Ishikawa (cell line): Measurements from ENCODE around the gene ARHGAP21.

Experiments
- CEBPB ChIP-seq: IDR thresholded peaks from 2 replicates; pipeline ENCODE4 v1.6.1; 2012
- CREB1 ChIP-seq: IDR thresholded peaks from 2 replicates; pipeline ENCODE4 v1.6.1; 2012; ENCODE audit warnings: low read depth
- EGR1 ChIP-seq: IDR thresholded peaks from 2 replicates; pipeline ENCODE4 v1.6.1; 2012
- EP300 ChIP-seq: IDR thresholded peaks from 2 replicates; pipeline ENCODE4 v1.6.1; 2012; ENCODE audit warnings: borderline replicate concordance
- FOXM1 ChIP-seq: IDR thresholded peaks from 2 replicates; pipeline ENCODE4 v1.6.1; 2012; ENCODE audit warnings: low read depth, borderline replicate concordance
- NFIC ChIP-seq: IDR thresholded peaks from 2 replicates; pipeline ENCODE4 v1.6.1; 2012
- RAD21 ChIP-seq: IDR thresholded peaks from 2 replicates; pipeline ENCODE4 v1.6.1; 2012; ENCODE audit warnings: low read depth
- REST ChIP-seq: IDR thresholded peaks from 2 replicates; pipeline ENCODE4 v1.6.1; 2012; ENCODE audit warnings: low read depth, mild to moderate bottlenecking
- TAF1 ChIP-seq: IDR thresholded peaks from 2 replicates; pipeline ENCODE4 v1.6.1; 2012; ENCODE audit warnings: low read depth, mild to moderate bottlenecking
- TCF12 ChIP-seq: IDR thresholded peaks from 2 replicates; pipeline ENCODE4 v1.6.1; 2012; ENCODE audit warnings: low read depth
- TEAD4 ChIP-seq: IDR thresholded peaks from 2 replicates; pipeline ENCODE4 v1.6.1; 2012
- YY1 ChIP-seq: IDR thresholded peaks from 2 replicates; pipeline ENCODE4 v1.6.1; 2012; ENCODE audit warnings: low read depth
- ZBTB7A ChIP-seq: IDR thresholded peaks from 2 replicates; pipeline ENCODE4 v1.6.1; 2012; ENCODE audit warnings: low read depth
- TF ChIP-seq, protein P1 (sequence below): IDR thresholded peaks from 2 replicates; pipeline ENCODE4 v1.6.1; 2012
- TF ChIP-seq, protein P2 (sequence below): IDR thresholded peaks from 2 replicates; pipeline ENCODE4 v1.6.1; 2012

ARHGAP21 gene

GRCh38 chr10:24723788-24724380 is at the start of gene ARHGAP21:
TSS of gene ARHGAP21 (minus strand) at chr10:24723887. CDS start at chr10:24721899, 1,988 bp downstream.
- TF ChIP-seq EGR1 (peak; percentile 55; the same call in 1 of the 2 replicates), TEAD4 (no peak), ZBTB7A (peak; percentile 33), TCF12 (peak; percentile 11; the same call in 1 of the 2 replicates), FOXM1 (no peak), TAF1 (peak; percentile 39; the same call in 1 of the 2 replicates), CREB1 (no peak), EP300 (no peak), RAD21 (no peak)
- TF ChIP-seq, protein P1, sequence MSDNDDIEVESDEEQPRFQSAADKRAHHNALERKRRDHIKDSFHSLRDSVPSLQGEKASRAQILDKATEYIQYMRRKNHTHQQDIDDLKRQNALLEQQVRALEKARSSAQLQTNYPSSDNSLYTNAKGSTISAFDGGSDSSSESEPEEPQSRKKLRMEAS, result no peak

DNA sequence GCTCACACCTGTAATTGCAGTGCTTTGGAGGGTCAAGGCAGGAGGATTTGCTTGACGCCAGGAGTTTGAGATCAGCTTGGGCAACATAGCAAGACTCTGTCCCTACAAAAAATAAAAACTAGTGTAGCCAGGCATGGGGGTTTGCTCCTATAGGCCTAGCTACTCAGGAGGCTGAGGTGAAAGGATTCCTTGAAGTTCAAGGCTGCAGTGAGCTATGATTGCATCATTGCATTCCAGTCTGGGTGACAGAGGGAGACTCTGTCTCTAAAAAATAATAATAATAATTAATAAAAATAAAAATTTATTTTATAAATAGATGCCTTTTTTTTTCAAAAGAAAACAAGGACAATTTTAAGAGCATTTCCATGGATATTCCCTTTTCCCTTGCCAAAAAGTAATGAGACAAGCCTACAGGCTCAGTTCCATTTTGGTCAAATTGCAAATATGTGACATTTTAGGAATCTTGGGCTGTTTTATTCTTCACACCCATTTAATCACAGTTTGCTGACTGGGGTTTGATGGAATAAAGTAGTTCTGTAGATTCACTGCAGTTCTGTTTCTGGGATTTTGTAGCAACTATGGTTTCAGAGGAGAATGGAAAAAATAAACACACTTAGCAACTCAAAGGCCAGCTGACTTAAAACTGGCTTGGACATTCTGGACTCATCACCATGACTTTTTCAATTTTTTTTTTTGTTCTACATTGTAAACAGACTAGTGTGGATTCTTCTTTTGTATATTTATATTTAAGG is 48.4 kb upstream of the ARHGAP21 start:
- no peak for TF ChIP-seq EGR1
- no peak for TF ChIP-seq RAD21
- TF ChIP-seq TAF1, result no peak
- TF ChIP-seq TEAD4, result no peak
- no peak for TF ChIP-seq NFIC
- TF ChIP-seq, protein P2, sequence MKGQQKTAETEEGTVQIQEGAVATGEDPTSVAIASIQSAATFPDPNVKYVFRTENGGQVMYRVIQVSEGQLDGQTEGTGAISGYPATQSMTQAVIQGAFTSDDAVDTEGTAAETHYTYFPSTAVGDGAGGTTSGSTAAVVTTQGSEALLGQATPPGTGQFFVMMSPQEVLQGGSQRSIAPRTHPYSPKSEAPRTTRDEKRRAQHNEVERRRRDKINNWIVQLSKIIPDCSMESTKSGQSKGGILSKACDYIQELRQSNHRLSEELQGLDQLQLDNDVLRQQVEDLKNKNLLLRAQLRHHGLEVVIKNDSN, result no peak
- no peak for TF ChIP-seq TCF12
- TF ChIP-seq CREB1, result no peak
- no peak for TF ChIP-seq CEBPB
- no peak for TF ChIP-seq REST
- TF ChIP-seq ZBTB7A, result no peak
- TF ChIP-seq YY1, result no peak

DNA sequence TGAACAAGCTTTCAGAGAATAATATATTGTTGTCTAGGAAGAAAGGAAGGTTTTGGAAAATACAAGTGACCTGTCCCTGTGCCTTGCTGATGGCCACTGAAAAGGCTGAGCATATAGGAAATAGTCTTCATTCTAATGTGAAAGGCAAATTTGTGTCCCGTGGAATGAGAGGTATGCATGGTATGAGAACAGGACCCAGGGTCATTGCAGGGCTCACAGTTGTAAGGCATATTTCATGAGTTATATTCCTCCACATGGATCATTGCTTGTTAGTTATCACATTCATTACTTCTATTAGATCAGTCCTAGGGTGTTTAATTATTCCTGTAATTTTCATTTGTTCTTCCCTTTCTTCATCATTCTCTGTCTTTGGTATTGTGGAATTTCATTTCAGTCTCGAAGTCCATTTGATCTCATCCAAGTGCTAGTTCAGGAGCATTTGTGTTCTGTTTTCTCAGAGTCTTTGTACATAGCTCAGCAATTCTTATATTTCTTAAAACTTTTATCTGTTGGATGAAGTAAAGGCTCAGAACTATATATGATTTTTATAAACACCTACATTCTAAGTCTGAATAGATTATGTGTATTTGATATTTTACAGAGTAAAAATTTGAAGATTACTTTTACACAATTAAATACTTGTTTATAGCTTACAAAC is 39.4 kb upstream of the ARHGAP21 start:
- peak; percentile 99 for TF ChIP-seq TEAD4
- TF ChIP-seq ZBTB7A, result no peak
- TF ChIP-seq FOXM1, result no peak
- no peak for TF ChIP-seq NFIC
- no peak for TF ChIP-seq REST

DNA sequence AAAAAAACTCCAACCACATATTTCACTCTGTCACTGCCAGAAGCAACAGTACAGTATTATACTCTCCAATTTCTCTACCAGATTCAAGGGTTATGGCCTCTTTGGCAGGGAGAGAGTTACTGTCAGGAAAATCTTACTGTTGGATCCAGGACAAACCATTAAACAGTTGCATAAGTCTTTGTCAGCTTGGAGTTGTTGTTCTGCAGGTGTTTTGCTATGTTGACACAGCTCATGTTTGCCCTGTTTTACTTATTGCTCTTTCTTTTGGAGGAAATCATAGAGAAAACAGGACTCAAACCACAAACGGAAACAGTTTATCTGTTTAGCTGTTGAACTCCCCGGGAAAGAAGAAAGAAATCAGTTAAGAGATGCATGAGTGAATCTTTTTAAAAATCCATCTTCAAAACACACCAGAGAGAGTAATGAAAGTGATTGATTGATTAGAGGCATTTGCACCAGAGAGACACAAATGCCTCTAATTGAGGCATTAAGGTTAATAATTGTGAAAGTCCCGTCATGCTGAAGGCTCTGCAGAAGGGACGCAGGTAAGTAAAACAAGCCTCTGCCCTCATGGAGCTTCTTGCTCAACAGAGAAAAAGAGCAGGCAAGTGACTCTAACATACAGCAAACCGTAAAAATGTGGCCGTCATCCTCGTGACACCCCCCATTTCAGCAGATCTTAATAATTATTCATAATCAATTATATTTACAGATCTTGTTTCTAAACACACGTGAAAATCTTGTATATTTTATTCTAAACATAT is 38.7 kb upstream of the ARHGAP21 start:
- 0 out of 2 replicates have a peak, but pooled peaks have one; percentile 15 for TF ChIP-seq CEBPB
- TF ChIP-seq REST, result no peak
- TF ChIP-seq RAD21, result no peak
- no peak for TF ChIP-seq TEAD4
- TF ChIP-seq ZBTB7A, result no peak
